KMS-11 (cell line): ENCODE results near the gene GSE1.
A peak's percentile ranks its signal among the peaks of the same experiment; 100 is the strongest.

Experiments used
- H2AFZ ChIP-seq: fragments of 200-600 bp; sonication (generic); 2 replicates; pipeline ENCODE4 v1.6.1; 2016; ENCODE audit warnings: antibody characterized with exemption, mixed run types, low read depth
- H3K27ac ChIP-seq: fragments of 200-600 bp; sonication (generic); 2 replicates; pipeline ENCODE4 v1.6.1; 2016; ENCODE audit warnings: mild to moderate bottlenecking, mixed run types
- H3K27me3 ChIP-seq: fragments of 200-600 bp; sonication (generic); 2 replicates; pipeline ENCODE4 v1.6.1; 2017; ENCODE audit warnings: mild to moderate bottlenecking, low read depth, mixed run types, moderate library complexity; ENCODE audit not compliant: insufficient read depth
- H3K36me3 ChIP-seq: fragments of 200-600 bp; sonication (generic); 2 replicates; pipeline ENCODE4 v1.6.1; 2017; ENCODE audit warnings: mild to moderate bottlenecking, mixed run types; ENCODE audit not compliant: insufficient read depth
- H3K4me1 ChIP-seq: fragments of 200-600 bp; sonication (generic); 2 replicates; pipeline ENCODE4 v1.6.1; 2016; ENCODE audit warnings: mild to moderate bottlenecking, low read depth, mixed run types; ENCODE audit not compliant: poor library complexity, severe bottlenecking
- H3K4me2 ChIP-seq: fragments of 200-600 bp; sonication (generic); 2 replicates; pipeline ENCODE4 v1.7.0; 2016; ENCODE audit warnings: mild to moderate bottlenecking, mixed run types
- H3K4me3 ChIP-seq: fragments of 200-600 bp; sonication (generic); IDR thresholded peaks from 2 replicates; pipeline ENCODE4 v1.6.1; 2017; ENCODE audit warnings: low read depth, low read length, mixed read lengths; ENCODE audit not compliant: insufficient read depth
- H3K79me2 ChIP-seq: fragments of 200-600 bp; sonication (generic); 2 replicates; pipeline ENCODE4 v1.6.1; 2016; ENCODE audit warnings: low read depth, mixed run types; ENCODE audit not compliant: insufficient read depth
- H3K9ac ChIP-seq: fragments of 200-600 bp; sonication (generic); 2 replicates; pipeline ENCODE4 v1.6.1; 2016; ENCODE audit warnings: mild to moderate bottlenecking, mixed run types
- H4K20me1 ChIP-seq: fragments of 200-600 bp; sonication (generic); 2 replicates; pipeline ENCODE4 v1.6.1; 2016; ENCODE audit warnings: mild to moderate bottlenecking, mixed run types; ENCODE audit not compliant: insufficient read depth
- TF ChIP-seq, protein P1 (sequence below): fragments of 200-600 bp; sonication (generic); conservative IDR thresholded peaks from 2 replicates; pipeline ENCODE4 v1.6.1; 2017; ENCODE audit warnings: low read depth, mild to moderate bottlenecking, antibody characterized with exemption, low read length, moderate library complexity, mixed read lengths

Gene GSE1

GRCh38 chr16:85710732-85711131 is 97.6 kb downstream of the GSE1 start:
- H3K4me3 ChIP-seq: no peak overlapping the region
- H3K36me3 ChIP-seq: no peaks in the 10 kb centered on the region
- H2AFZ ChIP-seq: no peak overlapping the region
- H3K27me3 ChIP-seq: peaks cover 61% of the 10 kb centered on the region
- peaks cover 7% of the 10 kb centered on the region for H3K4me1 ChIP-seq
- H3K9ac ChIP-seq: no peak overlapping the region
- no peak overlapping the region for H3K4me2 ChIP-seq
- no peaks in the 10 kb centered on the region for H4K20me1 ChIP-seq
- no peaks in the 10 kb centered on the region for H3K79me2 ChIP-seq
- H3K27ac ChIP-seq: no peak overlapping the region
- TF ChIP-seq, protein P1, sequence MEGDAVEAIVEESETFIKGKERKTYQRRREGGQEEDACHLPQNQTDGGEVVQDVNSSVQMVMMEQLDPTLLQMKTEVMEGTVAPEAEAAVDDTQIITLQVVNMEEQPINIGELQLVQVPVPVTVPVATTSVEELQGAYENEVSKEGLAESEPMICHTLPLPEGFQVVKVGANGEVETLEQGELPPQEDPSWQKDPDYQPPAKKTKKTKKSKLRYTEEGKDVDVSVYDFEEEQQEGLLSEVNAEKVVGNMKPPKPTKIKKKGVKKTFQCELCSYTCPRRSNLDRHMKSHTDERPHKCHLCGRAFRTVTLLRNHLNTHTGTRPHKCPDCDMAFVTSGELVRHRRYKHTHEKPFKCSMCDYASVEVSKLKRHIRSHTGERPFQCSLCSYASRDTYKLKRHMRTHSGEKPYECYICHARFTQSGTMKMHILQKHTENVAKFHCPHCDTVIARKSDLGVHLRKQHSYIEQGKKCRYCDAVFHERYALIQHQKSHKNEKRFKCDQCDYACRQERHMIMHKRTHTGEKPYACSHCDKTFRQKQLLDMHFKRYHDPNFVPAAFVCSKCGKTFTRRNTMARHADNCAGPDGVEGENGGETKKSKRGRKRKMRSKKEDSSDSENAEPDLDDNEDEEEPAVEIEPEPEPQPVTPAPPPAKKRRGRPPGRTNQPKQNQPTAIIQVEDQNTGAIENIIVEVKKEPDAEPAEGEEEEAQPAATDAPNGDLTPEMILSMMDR: no peak

- no peak overlapping the region for H3K4me2 ChIP-seq
- TF ChIP-seq, protein P1: no peak
- no peak overlapping the region for H3K4me3 ChIP-seq
- H3K27ac ChIP-seq: no peak overlapping the region
- peaks cover 11% of the 10 kb centered on the region for H3K4me1 ChIP-seq
- H3K9ac ChIP-seq: no peak overlapping the region
- H2AFZ ChIP-seq: no peak overlapping the region
- H3K79me2 ChIP-seq: no peaks in the 10 kb centered on the region
- peaks cover 72% of the 10 kb centered on the region for H3K27me3 ChIP-seq
- H3K36me3 ChIP-seq: no peaks in the 10 kb centered on the region
- H4K20me1 ChIP-seq: no peaks in the 10 kb centered on the region
Observed at GRCh38 chr16:85711982-85712587, 99.0 kb downstream of the GSE1 start.

DNA sequence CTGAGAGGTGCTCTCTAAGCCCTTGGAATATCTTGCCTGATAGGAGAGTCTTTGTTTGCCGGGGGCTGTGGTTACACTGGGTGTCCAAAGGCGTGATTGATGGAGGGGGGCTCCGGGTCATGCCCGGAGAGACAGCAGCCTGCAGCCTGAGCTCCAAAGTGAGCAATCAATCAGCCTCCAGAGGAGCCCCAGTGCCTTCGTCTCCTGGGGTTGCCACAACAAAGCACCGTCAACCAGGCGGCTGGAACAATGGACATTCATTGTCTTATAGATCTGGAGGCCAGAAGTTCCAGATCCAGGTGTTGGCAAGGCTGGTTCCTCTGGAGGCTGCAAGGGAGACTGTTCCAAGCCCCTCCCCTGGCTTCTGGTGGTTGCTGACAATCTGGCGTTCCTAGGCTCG is 99.7 kb downstream of the GSE1 start:
- peaks cover 76% of the 10 kb centered on the region for H3K27me3 ChIP-seq
- H3K4me1 ChIP-seq: peaks cover 11% of the 10 kb centered on the region
- H3K36me3 ChIP-seq: no peaks in the 10 kb centered on the region
- no peak overlapping the region for H2AFZ ChIP-seq
- H3K9ac ChIP-seq: no peak overlapping the region
- H3K4me3 ChIP-seq: no peak overlapping the region
- TF ChIP-seq, protein P1: no peak
- H4K20me1 ChIP-seq: no peaks in the 10 kb centered on the region
- no peak overlapping the region for H3K27ac ChIP-seq
- H3K79me2 ChIP-seq: no peaks in the 10 kb centered on the region
- H3K4me2 ChIP-seq: no peak overlapping the region

DNA sequence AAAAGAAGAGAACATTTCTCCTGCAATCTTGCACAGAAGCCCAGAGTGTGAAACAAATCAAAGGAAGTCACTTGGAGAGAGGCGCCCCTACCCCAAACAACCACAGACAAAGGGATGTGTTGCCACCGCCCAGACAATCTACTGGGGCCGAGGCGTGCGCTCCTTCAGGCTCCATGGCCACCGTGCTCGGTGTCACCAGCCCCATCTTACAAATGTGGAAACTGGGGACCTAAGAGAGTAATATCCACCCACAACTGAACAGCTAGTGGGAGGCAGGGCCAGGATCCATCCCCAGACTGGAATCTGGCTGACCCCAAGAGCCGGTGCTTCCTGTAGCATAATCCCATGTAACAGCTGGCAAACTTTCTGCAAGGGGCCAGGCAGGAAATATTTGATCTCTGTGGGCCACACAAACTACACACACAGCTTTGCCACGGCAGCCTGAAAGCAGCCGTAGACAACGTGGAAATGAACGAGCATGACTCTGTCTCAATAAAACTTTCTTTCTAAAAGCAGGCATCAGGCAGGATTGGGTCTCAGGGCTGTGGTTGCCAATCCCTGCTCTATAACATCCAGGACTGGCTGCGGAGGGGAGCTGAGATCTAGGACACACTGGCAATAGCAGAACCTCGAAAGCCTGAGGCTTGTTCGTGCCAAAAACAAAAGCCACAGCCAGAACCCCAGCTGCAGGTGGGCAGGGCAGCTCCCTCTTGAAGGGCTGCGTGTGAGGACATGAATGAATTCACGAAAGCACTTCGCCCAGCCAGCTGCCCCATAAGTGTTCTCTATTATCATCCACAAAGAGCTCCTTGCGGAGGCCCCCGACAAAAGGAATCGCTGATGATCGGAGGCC is 102.3 kb downstream of the GSE1 start:
- Histone ChIP-seq H3K4me3 (no peak overlapping the region), H3K9ac (no peak overlapping the region), H3K4me1 (peaks cover 11% of the 10 kb centered on the region), H3K36me3 (no peaks in the 10 kb centered on the region), H3K79me2 (no peaks in the 10 kb centered on the region), H4K20me1 (no peaks in the 10 kb centered on the region), H3K27me3 (peaks cover 86% of the 10 kb centered on the region), H3K4me2 (peak overlapping the region; percentile 50; the same call in 1 of the 2 replicates), H2AFZ (no peak overlapping the region), H3K27ac (no peak overlapping the region)
- TF ChIP-seq, protein P1: no peak
